ENCODE results near the gene DNAI2. TPM values are rescaled to one million over a fixed set of nuclear protein-coding genes. Genes with fewer than 3 reads are reported as not detected.

DNAI2 gene
- total RNA-seq, 2 experiments from 2014 or later: 0.45 to 0.47 TPM

GRCh38 chr17:74351552-74352210 lies 77.6 kb downstream of the DNAI2 start:
- Mint-ChIP-seq H3K36me3 (ENCODE audit: low read depth) (no peaks in the 10 kb centered on the region), H3K9me3 (no peaks in the 10 kb centered on the region), H3K4me3 (no peak overlapping the region), H3K27ac (no peak overlapping the region), H3K27me3 (peaks cover 46% of the 10 kb centered on the region), H3K4me1 (ENCODE audit: low read depth) (peaks cover 6% of the 10 kb centered on the region)
- POLR2A ChIA-PET: no interaction called here
- intact Hi-C loops (cut with micrococcal nuclease): loop anchor here (5.0 to 10.0 kb wide), 2 partner anchors 49 to 137 kb away; partner anchors contain the start of gene TTYH2
- peak; percentile 32 for ATAC-seq
- TF ChIP-seq CTCF (IDR thresholded peaks at IDR 0.05): no peak
- CTCF ChIA-PET: interaction anchor here (1.0 to 2.6 kb wide), 6 partner anchors 12 to 99 kb away, joined by 3 to 34 read pairs (median 8); partner anchors contain the start of gene GPR142
- DNase-seq: peak; percentile 11

- no peaks in the 10 kb centered on the region for H3K9me3 Mint-ChIP-seq
- H3K36me3 Mint-ChIP-seq (ENCODE audit: low read depth): no peaks in the 10 kb centered on the region
- CTCF ChIA-PET: interaction anchor here (0.7 to 2.6 kb wide), 8 partner anchors 10 to 134 kb away, joined by 3 to 34 read pairs (median 6); partner anchors contain the start of gene GPR142
- no peak for TF ChIP-seq CTCF (IDR thresholded peaks at IDR 0.05)
- intact Hi-C loops (cut with micrococcal nuclease): loop anchor here (5.0 to 10.0 kb wide), 2 partner anchors 51 to 139 kb away; partner anchors contain the start of gene TTYH2
- peaks cover 51% of the 10 kb centered on the region for H3K27me3 Mint-ChIP-seq
- H3K27ac Mint-ChIP-seq: no peak overlapping the region
- H3K4me1 Mint-ChIP-seq (ENCODE audit: low read depth): peaks cover 6% of the 10 kb centered on the region
- ATAC-seq (no peak), DNase-seq (no peak)
- no peak overlapping the region for H3K4me3 Mint-ChIP-seq
- POLR2A ChIA-PET: no interaction called here
Measured at GRCh38 chr17:74353446-74354060, 79.5 kb downstream of the DNAI2 start.

- Mint-ChIP-seq H3K36me3 (ENCODE audit: low read depth) (no peaks in the 10 kb centered on the region), H3K4me1 (ENCODE audit: low read depth) (peaks cover 6% of the 10 kb centered on the region), H3K4me3 (no peak overlapping the region), H3K27me3 (peaks cover 55% of the 10 kb centered on the region), H3K9me3 (no peaks in the 10 kb centered on the region), H3K27ac (no peak overlapping the region)
- DNase-seq: peak; percentile 83
- intact Hi-C loops (cut with micrococcal nuclease): loop anchor here (5.0 to 10.0 kb wide), 2 partner anchors 52 to 139 kb away; partner anchors contain the start of gene TTYH2
- TF ChIP-seq CTCF (IDR thresholded peaks at IDR 0.05): peak; percentile 94
- CTCF ChIA-PET: interaction anchor here (0.8 to 6.4 kb wide), 4 partner anchors 14 to 154 kb away, joined by 3 to 58 read pairs (median 18); partner anchors contain the start of gene GPR142
- peak; percentile 91 for ATAC-seq
- POLR2A ChIA-PET: no interaction called here
Measured at GRCh38 chr17:74354123-74354522, 80.1 kb downstream of the DNAI2 start.

- H3K27me3 Mint-ChIP-seq: peaks cover 58% of the 10 kb centered on the region
- DNase-seq: no peak
- no peak overlapping the region for H3K27ac Mint-ChIP-seq
- H3K4me1 Mint-ChIP-seq (ENCODE audit: low read depth): peaks cover 6% of the 10 kb centered on the region
- POLR2A ChIA-PET: interaction anchor here (1.8 kb wide), 1 partner anchor 20 kb away, joined by 4 read pairs; no protein-coding TSS in a partner anchor
- H3K4me3 Mint-ChIP-seq: no peak overlapping the region
- no peaks in the 10 kb centered on the region for H3K9me3 Mint-ChIP-seq
- intact Hi-C loops (cut with micrococcal nuclease): loop anchor here (5.0 to 10.0 kb wide), 2 partner anchors 52 to 140 kb away; partner anchors contain the start of gene TTYH2
- CTCF ChIA-PET: interaction anchor here (0.8 to 6.4 kb wide), 3 partner anchors 14 to 155 kb away, joined by 3 to 58 read pairs (median 3); partner anchors contain the start of gene GPR142
- no peak for TF ChIP-seq CTCF (IDR thresholded peaks at IDR 0.05)
- H3K36me3 Mint-ChIP-seq (ENCODE audit: low read depth): no peaks in the 10 kb centered on the region
- ATAC-seq: no peak
Measured at GRCh38 chr17:74354561-74354960, 80.5 kb downstream of the DNAI2 start.
